GM21737 (cell line): ENCODE data around the gene DKK1.
"Not testable (repeated sequence)": the region's sequence is repeated elsewhere in the genome, so short reads cannot be mapped to it uniquely, and the experiment has no call there.

Source experiments
- ATAC-seq: cut with Tn5 transposase; IDR thresholded peaks from one replicate; pipeline ENCODE4 v1.9.1; 2021; ENCODE audit warnings: mild to moderate bottlenecking, moderate library complexity; ENCODE audit not compliant: unreplicated experiment

The DKK1 gene

GRCh38 chr10:52365547-52366432, 51.7 kb downstream of the DKK1 start:
- not testable (repeated sequence) for ATAC-seq
